T1000 (cell line): ENCODE results near the gene PITHD1.
"Not testable (repeated sequence)": the region's sequence is repeated elsewhere in the genome, so short reads cannot be mapped to it uniquely, and the experiment has no call there.

Source experiments
- DNase-seq: peaks from one replicate; lab custom pipeline; 2025; ENCODE audit warnings: mixed read lengths; lab: John Stamatoyannopoulos, UW

Gene PITHD1

DNA sequence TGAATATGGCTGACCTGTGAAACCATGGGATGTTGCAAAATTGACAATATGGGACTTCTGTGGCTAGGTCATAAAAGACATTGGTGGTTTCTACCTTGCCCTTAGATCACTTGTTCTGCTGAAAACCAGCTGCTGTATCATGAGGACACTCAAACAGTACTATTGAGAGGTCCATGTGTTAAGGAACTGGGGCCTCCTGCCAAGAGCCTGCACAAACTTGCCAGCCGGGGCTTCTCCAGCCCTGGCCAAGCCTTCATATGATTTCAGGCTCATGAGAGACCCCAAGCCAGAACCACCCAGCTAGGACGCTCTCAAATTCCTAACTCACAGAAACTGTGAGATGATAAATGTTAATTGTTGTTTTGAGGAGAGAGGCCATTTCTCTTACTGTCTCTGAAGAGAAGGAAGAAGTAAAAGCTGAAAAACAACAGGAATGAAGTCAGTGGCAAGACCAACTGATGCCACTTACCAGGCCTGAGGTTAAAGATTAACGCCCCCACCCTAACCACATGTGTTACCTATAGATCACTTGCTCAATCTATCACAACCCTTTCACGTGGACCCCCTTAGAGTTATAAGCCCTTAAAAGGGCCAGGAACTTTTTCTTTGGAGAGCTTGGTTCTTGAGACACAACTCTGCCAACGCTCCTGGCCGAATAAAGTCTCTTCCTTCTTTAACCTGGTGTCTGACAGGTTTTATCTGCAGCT, 3.9 kb upstream of the PITHD1 start:
- no peak for DNase-seq

DNA sequence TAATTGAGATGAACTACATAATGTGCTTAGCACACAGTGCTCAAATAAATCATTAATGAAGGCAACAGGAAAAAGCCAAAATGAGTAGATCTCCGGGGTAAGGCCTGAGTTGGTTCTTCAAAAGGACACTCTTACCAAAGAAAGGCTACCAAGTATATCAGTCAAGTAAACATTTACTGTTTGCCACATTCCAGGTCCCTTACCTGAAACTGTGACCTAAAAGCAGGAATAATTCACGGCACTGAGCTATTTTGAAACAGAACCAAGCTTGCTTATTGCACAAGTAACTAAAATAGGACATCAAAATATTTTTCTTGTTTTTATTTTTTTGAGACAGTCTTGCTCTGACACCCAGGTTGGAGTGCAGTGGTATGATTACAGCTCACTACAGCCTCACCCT, 2.0 kb upstream of the PITHD1 start:
- no peak for DNase-seq

DNA sequence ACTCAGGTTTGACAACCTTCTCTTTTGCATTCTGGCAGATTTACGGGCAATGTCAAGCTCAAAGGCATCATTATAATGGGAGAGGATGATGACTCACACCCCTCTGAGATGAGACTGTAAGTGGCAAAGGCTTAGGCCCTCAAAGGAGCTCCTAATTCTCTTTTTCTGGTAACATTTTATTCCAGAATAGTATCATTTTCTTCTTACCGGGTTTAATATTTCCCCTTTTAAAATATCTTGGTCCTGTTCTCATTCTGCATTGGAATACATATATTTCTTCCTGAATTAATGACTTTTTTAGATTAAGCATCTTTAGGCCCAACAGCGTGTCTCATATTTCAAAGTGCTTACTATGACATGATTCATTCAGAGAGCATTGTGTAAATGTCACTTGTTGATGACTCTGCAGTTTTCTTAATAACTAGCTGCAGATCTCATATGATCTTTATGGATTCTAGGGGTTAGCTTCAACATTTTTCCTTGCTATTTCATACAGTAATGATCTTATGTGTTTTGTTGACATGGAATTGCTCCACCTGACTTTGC, 1.7 kb downstream of the PITHD1 start:
- DNase-seq: no peak

DNA sequence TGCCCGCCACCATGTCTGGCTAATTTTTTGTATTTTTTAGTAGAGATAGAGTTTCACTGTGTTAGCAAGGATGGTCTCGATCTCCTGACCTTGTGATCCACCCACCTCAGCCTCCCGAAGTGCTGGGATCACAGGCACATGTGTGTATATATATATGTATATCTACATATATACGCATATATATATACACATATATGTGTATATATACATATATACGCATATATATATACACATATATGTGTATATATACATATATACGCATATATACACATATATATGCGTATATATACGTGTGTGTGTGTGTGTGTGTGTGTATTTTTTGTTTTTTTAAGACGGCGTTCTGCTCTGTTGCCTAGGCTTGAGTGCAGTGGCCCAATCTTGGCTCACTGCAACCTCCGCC, 4.9 kb downstream of the PITHD1 start:
- not testable (repeated sequence) for DNase-seq

DNA sequence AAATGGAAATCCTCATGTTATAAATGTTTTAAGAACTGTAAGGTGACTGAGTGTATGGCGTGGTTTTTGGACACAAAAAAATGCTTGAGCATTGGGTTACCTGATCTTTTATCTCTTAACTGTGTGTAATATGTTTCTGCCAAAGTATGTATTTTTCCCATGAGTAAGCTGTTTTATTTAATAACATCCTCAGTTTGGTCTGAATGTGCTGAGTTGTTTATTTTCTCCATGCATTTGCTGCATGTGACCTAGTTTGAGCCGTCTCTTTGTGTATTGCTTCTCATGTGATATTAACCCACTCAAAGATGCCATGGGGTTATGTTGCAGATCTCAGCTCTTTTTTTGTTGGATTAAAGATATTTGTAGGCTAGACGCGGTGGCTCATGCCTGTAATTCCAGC, 6.6 kb downstream of the PITHD1 start:
- DNase-seq: no peak

DNA sequence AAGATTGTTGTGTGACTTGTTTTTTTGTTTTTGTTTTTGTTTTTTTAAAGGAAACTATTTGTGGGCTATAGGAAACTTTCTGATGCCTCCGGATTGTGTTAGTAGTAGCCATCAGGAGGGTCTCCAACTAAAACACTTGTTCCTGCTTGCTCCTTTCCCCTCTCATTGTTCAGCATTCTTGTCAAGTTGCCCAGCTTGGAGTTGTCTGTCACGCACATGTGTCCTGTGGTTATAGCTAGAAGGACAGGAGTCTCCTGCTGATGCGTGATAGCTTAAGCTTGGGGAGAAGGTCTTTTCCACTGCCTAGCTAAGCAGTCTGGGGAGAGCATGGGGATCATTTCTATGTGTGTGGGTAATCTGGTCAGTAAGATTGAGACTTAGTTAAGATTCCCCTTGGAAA, 9.5 kb downstream of the PITHD1 start:
- no peak for DNase-seq

DNA sequence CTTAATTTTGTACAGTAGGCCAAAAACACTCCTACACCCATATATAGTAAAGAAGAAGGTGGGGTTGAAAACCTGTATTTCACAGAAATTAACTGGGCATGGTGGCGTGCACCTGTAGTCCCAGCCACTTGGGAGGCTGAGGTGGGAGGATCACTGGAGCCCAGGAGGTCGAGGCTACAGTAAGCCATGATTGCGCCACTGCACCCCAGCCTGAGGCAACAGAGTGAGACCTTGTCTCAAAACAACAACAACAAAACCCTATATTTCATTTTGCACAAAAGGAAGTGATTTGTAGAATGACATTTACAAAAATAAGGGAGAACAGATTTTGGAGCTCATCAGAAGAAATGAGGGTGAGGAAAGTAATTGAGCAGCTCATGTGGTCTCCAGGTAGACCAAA, 10.5 kb downstream of the PITHD1 start:
- DNase-seq: no peak

DNA sequence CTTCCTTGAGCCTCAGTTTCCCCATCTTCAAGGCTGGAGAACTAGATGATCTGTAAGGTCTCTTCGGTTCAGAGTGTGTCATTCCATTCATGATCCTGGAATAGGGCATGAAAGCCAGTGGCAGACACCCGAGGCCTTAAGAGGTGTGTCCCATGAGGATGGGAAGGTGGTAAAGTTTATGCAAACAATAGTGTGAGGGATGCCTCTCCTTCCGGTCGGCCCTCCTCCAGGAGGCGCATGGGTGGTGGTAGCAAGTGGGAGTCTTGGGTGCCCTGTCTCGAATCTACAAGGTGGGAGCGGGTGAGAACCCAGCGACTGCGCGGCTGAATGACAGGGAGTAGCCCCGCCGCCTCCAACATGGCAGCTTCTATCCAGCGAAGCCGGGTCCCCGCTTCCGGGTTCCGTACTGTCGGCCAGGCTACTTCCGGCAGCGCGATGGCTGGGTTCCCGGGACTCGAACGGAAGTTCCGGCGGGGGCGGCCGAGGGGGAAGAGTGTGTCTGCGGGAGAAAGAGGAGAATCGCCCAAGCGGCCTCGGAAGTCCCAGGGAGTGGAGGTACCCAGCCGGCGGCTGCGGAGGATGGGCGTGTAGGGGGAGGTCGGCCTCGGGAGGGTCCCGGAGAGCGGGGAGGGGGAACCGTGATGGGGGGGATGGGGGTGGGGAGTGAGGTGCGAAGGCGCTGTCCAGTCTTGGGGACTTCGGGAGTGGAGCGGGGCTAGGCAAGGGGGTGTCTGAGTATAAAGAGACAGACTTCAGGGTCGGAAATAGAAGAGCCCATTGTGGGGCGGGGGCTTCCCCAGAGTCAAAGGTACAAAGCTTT, 12.7 kb downstream of the PITHD1 start, which contains the start of gene LYPLA2:
Gene LYPLA2 (plus strand): TSS at position 450 of the 820 bp plus-strand sequence. CDS start 1,538 bp downstream, outside the sequence.
- peak; percentile 84 for DNase-seq

DNA sequence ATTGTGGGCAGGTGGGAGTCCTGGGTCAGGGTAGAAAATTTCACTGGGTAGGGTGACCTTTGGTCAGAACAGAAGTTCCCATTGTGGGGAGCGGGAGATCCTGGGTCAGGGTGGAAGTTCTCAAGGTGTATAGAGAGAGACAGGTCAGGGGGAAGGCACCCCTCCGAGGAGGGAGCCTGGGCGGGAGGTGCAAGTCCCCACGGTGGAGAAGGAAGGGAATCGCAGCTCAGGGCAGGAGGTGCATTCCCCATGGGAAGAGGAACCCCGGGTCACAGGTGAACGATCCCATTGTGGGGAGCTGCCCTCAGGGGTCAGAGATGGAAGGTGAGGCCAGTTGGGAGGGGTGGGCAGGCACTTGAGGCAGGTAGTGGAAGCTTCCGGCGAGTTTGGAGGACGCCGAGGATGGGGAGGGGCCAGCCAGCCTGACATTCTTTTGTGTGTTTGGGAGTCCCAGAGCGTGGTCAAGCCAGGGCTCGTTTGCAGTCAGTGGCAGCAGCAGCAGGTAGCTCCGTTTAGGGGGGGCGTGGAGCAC, 13.4 kb downstream of the PITHD1 start:
- DNase-seq: no peak

DNA sequence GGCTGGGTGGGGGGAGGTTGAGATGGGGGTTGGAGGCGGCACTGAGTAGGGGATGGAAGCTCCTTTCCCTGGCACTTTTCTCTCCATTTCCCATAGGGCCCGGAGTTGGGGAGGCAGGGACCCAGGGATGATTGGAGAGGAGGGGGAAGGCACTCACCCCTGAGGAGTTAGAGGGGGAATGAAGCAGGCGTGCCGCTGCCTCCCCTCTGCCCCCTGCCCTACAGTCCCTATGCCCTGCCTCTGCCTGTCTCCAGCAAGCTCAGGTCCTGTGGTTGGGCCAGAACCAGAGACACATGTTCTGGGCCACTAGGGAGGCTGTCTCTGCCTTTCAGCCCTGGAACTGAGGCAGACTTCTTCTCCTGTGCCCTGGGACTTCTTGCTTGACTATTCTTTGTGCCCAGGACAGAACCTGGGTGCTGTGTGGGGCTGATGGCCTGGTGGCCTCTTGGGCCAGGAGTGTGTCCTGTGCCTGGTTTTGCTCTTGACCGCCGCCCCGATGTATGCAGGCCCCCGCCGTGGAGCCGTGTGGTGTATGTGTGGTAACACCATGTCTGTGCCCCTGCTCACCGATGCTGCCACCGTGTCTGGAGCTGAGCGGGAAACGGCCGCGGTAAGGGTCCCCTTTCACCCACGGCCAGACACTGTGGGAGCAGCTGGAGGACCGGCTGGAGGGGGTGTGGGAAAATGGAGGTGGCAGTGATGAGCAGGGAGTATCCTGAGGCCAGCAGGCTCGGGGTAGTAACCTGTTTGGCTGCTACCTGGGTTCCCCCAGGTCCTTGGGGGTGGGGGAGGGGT, 14.1 kb downstream of the PITHD1 start:
- DNase-seq: no peak

DNA sequence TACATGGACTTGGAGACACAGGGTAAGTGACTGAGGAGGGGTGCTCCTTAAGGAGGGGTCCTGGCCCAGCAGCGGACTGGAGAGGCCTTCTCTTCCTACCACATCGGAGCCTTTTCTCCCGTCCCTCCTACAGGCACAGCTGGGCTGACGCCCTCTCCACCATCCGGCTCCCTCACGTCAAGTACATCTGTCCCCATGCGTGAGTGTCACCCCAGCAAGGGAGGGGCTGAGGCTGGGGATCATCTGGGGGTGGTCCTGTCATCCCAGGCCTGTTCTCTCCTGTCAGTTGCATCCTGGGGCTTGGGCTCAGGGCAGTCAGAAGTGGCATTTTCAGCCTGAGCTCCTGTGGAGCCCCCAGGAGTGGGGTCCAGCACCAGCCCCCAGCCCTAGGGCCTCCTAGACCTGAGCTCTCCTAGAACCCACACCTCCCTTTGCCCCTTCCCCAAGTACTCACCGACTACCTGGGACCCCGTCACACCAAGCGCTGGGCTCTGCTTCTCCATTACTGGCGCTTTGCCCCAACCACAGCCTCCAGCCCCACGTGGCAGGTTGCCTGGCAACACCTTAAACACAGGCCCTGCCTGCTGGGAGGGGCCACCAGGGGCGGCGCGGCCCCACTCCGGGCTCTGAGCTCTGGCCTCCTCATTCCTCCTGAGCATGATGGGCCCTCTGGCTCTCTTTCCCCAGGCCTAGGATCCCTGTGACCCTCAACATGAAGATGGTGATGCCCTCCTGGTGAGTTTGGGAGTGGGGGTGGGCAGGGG, 15.0 kb downstream of the PITHD1 start:
- DNase-seq: peak; percentile 38

DNA sequence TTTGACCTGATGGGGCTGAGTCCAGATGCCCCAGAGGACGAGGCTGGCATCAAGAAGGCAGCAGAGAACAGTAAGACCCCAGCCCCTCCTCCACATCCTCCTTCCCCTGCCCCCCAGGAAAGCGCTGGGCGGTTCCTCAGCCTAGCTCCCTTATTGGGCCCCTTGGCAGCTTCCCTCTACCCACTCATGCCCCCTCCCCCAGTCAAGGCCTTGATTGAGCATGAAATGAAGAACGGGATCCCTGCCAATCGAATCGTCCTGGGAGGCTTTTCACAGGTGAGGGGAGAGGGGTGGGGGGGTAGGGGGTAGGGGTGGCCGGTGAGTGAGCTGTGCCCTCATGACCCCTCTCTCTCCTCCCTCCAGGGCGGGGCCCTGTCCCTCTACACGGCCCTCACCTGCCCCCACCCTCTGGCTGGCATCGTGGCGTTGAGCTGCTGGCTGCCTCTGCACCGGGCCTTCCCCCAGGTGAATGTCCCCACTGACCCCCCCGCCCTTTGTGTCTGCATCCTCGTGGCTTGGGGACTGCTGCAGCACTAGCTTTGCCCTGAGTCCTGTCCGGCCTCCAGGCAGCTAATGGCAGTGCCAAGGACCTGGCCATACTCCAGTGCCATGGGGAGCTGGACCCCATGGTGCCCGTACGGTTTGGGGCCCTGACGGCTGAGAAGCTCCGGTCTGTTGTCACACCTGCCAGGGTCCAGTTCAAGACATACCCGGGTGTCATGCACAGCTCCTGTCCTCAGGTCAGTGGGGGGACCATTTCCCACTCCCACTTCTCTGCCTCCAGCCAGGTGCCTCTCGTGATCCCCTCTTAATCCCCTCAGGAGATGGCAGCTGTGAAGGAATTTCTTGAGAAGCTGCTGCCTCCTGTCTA, 15.9 kb downstream of the PITHD1 start:
- no peak for DNase-seq

DNA sequence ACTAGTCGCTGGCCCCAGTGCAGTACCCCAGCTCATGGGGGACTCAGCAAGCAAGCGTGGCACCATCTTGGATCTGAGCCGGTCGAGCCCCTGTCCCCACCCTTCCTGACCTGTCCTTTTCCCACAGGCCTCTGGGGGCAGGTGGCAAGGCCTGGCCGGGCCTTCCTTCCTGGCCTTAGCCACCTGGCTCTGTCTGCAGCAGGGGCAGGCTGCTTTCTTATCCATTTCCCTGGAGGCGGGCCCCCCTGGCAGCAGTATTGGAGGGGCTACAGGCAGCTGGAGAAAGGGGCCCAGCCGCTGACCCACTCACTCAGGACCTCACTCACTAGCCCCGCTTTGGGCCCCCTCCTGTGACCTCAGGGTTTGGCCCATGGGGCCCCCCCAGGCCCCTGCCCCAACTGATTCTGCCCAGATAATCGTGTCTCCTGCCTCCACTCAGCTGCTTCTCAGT, 16.5 kb downstream of the PITHD1 start:
- not testable (repeated sequence) for DNase-seq

DNA sequence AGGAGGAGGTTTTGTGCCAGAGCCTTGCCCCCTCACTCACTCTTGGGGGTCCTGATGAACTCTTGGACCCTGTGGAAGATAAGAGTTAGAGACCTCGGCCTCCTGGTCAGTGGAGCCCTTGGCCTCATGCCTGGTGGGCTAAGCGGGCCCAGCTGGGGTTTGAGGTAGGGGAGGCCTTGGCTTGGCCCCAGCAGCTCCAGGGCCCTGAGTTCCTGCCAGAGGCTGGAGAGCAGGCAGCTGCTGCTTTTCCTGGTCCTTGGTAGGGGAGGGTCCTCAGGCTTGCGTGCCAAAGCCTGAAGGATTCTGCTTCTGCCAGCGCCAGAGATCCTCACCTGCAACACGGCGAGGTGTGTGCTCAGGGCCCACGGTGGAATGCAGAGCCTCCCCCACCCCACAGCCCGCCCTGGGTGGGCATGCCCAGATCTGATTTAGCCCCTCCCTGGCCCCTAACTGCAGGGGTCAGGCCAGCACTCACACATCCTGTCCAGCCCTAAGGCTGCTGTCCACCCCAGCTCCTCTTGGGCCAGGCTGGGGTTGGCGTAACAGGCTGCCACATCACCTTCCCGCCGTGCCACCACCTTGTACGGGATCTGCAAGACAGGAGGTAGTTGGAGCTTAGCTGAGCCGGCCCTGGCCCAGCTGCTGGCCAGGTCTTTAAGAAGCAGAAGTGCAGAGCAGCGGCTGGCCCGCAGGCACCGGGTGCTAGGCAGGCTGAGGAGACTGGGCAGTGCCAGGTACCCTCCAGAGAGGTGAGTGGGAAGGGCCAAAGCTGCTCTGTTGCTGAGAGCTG, 17.7 kb downstream of the PITHD1 start:
- DNase-seq: no peak

DNA sequence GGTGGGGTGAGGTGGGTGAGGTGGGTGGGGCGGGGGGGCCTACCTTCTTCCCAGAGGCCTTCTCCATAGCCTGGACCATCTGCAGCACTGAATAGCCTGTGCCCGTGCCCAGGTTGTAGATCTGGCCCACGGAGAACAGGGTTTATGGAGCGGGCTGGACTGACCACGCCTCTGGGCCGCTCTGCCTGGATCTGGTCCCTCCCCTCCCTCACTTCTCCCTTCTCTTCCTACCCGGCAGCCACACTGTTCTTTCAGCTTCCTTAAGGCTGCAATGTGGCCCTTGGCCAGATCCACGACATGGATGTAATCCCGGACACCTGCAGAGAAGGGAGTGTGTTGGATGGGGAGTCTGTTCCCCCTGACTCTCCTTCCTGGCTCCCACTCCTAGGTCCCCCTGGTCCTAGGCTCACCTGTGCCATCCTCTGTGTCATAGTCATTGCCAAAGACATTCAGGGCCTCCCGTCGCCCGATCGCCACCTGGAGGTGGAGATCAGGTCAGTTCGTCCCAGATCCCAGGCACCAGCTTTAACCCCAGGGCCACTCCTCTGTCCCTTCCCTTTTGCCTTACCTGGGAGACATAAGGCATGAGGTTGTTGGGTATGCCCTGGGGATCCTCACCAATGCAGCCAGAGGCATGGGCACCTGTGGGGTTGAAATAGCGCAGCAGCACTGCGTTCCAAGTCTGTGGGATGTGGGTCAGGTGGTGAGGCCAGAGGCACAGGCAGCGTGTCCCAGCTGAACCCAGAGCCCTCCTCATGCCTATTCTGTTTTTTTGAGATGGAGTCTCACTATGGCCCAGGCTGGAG, 18.5 kb downstream of the PITHD1 start:
- DNase-seq: no peak

DNA sequence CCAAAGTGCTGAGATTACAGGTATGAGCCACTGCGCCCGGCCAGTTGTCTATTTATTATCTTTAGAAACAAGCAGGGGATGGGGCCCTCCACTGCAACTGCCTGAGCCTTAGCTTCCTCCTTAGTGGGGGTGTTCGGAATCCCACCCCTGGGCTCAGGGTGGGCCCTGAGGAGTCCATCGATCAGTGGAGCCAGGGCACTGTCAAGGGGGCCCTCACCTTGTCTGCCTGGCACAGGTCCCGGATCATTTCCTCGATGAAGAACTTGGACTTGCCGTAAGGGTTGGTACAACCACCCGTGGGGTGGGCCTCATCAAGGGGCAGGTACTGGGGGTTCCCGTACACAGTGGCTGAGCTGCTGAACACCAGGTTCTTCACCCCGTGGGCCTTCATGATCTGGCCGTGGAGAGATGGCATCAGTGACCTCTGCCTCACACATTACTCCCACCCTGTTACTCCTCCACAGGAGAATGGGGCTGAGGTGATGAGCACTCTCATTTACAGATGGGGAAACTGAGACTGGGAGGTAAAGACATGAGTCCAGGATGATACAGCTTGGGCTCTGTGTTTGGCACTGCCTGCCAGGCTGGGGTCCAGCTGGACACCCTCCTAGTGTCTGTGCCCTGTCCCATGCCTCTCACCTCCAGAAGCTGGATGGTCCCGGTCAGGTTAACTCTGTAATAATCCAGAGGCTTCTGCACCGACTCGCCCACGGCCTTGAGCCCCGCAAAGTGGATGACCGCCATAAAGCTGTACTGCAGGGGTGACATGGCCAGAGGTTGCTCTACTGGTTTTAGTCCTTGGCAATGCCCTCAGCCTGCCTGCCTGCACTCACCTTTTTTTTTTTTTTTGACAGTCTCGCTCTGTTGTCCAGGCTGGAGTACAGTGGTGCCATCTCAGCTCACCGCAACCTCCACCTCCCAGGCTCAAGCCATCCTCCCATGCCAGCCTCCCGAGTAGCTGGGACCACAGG, 19.5 kb downstream of the PITHD1 start:
- DNase-seq: no peak

DNA sequence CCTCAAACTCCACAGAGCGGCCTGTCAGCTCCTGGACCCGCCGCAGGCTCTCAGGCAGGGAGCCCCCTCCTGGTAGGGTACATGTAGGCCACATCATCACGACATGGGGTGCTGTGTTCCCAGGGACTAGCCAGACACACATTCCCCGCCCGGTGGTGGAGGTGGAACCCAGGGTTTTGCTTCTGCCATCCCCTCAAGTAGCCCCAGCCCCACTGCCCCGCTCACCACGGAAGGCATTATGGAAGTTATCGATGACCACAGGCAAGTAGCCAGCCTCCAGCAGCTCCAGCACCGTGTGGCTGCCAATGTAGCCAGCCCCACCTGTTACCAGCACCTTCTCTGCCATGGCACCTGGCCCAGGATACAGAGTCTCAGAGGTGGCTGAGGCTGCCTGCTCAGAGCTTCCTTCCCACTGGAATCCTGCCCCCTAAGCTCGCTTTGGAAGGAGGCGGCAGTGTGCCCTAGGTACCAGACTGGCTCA, 20.5 kb downstream of the PITHD1 start:
- no peak for DNase-seq
